Stimulated activated CD4-positive, alpha-beta T cell treated with anti-CD3 and anti-CD28 coated beads, Interleukin-12 subunit alpha, Interleukin-12 subunit beta, amount 100 ng/mL, for 48 hours (primary cell): ENCODE data around the gene BANF1.
"Not testable (repeated sequence)": the region's sequence is repeated elsewhere in the genome, so short reads cannot be mapped to it uniquely, and the experiment has no call there.

Source experiments
- DNase-seq, 3 donors: peaks; one replicate each; pipeline ENCODE4 v3.0.0-alpha.2; 2020; ENCODE audit warnings: low read depth in 2 of 3, low spot score in 1 of 3

Gene BANF1

DNA sequence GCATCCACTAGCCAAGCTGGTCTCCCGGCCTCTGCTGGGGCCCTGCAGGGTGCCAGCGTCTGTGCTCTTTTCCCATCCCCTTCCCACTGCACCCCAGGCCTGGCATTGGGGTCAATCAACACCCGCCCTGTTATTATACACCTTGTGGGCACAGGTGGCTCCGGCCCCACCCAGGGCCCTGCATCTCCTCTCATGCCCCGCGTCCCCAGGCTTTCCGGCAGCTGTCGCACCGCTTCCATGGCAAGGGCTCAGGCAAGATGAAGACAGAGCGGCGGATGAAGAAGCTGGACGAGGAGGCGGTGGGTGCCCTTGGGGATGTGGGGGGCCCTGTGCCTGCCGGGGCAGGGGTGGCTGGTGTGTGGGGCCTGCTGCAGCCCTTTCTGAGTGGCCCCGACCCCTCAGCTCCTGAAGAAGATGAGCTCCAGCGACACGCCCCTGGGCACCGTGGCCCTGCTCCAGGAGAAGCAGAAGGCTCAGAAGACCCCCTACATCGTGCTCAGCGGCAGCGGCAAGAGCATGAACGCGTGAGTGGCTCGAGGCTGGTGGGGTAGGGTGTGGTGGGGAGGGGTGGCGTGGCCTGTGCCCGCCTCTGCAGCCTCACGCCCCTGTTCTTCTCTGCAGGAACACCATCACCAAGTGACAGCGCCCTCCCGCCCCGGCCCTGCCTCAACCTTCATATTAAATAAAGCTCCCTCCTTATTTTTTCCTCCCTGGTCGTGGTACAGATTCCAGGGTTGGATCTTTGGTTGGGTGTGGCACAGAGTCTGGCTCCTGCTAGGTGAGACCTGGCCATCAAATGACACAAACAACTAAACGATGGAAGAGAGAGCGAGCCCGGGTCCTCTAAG lies 23.7 kb upstream of the BANF1 start:
- no peak for DNase-seq

- DNase-seq = no peak
Observed at GRCh38 chr11:65979261-65979759, 23.0 kb upstream of the BANF1 start.

GRCh38 chr11:65981101-65981740 lies 21.1 kb upstream of the BANF1 start:
- no peak for DNase-seq

- no peak for DNase-seq
Observed at GRCh38 chr11:65981972-65982823, 20.1 kb upstream of the BANF1 start.

DNA sequence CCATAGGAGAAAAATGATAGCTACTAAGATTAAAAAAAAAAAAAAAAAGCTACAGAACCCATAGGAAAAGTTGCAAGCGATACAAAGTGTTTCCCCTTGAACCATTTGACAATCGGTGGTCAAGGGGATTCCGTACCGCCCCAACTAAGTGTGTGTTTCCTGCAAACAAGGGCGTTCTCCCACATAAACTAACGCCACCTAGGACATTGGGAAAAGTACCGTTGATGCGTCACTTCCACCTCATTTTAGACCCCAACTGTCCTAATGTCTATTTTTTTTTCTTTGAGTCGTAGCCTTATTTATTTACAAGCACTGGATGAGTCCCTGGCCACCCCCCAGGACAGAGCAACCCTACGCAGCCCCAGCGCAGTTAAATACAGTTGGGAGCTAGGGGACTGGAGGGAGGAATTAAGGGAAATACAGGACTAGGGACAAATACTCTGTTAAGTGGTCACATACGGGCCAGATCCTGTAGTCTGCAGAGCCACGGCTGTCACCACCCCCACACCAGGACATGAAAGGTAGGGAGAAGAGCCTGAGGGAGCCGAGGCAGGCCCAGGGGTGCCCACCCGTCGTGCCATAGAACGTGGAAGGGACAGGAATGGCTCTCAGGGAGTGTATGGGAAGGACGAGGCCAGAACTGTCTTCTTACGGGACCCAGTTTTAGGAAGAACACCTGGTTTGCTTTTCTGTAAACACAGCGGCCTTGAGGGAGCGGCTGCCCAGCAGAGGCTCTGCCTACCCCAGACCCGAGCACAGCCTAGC lies 19.3 kb upstream of the BANF1 start:
- DNase-seq = no peak

DNA sequence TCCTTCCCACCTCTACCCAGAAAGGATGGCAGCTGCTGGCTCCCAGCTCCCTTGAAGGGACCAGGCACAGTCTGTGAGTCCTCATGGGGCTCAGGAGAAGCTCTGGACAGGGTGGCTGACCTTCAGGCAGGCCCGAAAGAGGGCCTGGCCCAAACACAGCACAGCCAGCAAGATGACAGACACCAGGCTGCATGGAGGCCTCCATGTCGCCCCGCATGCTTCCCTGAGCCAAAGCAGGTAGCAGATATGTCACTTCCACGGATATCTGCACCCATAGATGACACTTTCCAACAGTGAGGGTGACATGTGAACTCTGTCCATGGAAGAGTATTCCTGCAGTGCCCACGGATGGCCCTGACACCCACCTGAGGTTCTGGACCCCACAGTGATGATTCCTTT lies 18.7 kb upstream of the BANF1 start:
- DNase-seq = no peak

DNA sequence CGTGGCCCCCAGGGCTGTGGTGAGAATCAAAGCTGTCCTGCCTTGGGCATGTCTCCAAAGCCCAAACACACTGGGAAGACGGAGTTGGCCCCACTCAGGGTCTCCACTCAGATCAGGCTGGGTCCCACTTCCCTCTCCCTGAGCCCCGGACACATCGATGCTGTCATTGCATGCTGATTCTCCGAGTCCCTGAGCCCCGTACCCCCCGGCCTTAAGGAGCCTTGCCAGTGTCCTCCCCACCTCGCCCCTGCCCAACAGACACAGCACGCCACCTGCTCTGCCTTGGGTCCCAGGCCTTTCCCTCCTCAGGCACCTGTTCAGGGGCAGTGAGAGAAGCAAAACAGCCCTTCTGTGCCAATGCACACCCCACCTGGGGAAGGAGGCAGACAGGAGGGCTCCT lies 15.0 kb upstream of the BANF1 start:
- no peak for DNase-seq

DNA sequence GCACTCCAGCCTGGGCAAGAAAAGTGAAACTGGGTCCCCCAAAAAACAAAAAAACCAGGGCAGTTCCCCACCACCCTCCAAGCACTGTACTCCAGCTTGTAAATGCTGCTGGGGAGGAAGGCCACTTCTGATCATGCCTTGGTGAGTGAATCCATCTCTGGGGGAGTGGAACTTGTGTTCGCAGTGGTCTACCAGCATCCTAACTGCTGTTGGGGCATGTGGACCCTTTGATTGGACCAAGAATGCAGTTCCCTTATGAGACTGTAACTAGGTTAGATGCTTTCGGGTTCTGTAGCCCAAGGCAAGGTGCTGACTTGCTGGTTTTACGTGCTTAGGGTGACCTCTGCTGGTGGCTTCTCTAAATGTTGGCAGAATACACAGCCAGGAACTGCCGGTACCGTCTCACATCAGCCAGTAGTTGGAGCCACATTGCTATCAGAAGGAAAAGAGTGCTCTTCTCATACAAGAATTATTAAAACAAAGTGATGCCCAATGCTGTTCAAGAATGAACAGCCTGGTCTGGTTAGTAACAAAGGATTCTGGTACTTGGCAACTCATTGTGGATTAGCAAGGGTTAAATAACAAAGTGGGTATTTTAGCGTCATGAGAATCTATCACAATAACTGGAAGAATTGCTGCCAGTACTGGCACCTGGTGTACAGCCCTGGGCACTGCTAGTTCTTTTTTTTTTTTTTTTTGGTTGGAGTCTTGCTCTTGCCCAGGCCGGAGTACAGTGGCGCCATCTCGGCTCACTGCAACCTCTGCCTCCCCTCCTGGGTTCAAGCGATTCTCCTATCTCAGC lies 13.3 kb upstream of the BANF1 start:
- peak; percentile 84 to 95 (median 85) for DNase-seq

- no peak for DNase-seq
Observed at GRCh38 chr11:65992056-65992455, 10.2 kb upstream of the BANF1 start.

DNA sequence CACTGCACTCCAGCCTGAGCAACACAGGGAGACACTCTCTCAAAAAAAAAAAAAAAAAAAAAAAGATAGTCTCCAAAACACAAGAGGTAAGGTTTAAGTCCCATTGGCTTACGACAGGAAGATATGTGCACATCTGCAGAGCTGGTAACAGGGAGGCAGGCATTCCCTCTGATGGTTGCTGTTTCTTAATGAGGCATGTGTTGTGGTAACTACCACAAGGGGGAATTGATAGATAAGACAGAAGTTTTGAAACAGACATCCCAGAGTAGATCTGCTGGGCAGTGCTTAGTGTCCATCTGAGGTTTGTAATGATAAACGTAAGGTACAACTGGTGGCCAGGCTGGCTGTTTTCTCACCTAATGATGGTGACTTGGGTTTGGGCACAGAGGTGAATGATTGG lies 5.0 kb upstream of the BANF1 start:
- no peak for DNase-seq

DNA sequence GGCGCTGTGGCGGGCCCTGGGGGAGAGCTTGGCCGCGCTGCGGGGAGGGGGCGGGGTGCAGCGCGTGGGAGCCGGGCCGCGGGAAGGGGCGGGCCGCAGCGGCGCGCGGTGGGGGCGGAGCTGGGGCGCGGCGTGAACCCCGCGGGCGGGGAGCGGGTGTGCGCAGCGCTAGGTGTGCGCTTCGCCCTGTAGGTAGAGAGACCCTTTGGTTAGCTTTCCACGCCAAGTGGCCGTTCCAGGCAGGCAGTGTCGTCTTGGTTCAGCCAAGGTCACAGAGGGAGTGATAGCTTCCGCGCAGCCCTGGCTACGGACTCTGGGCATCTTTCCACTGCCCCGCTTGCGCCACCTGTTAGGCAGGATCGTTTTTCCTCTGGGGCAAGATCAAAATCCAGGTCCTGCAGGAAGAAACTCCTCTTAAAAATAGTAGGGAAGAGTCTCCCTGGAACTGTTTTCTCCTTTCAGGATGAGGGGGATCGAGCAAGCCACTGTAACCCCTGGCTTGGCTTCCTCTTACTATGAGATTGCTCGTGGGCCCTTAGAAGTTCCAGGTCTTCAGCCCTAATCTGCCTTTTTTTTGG lies 434 bp downstream of the BANF1 start:
- DNase-seq = no peak

DNA sequence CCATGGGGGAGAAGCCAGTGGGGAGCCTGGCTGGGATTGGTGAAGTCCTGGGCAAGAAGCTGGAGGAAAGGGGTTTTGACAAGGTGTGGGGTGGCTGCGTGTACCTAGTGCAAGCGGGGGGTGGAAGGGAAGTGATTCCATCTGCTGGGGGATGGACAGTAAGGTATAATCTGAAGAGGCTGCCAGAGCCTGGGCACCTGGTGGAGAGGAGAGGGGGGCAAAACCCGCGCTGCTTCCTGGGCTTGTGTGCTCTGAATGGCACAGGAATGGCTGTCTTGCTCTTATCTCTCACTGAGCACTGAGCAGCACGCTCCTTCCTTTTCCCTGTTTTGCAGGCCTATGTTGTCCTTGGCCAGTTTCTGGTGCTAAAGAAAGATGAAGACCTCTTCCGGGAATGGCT lies 988 bp downstream of the BANF1 start:
- no peak for DNase-seq

DNA sequence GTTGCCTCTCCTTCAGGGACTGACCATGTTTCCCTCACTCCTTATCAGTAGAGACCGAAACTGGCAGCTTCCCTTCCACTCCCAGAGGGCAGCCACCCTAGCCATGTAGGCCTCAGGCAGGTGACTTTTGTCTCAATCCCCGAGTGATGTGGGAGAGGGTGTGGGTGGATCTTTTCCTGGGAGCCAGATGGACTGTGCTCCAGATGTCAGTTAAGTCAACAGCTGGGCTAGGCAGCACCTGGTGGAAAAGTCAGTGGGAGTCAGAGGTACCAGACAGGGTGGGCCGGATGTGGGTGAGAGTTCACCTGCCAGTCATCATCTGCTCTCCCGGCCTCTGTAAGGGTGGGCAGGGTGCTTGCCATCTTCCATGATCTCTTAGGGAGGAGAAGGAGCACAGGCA lies 1.9 kb downstream of the BANF1 start:
- DNase-seq = no peak

DNA sequence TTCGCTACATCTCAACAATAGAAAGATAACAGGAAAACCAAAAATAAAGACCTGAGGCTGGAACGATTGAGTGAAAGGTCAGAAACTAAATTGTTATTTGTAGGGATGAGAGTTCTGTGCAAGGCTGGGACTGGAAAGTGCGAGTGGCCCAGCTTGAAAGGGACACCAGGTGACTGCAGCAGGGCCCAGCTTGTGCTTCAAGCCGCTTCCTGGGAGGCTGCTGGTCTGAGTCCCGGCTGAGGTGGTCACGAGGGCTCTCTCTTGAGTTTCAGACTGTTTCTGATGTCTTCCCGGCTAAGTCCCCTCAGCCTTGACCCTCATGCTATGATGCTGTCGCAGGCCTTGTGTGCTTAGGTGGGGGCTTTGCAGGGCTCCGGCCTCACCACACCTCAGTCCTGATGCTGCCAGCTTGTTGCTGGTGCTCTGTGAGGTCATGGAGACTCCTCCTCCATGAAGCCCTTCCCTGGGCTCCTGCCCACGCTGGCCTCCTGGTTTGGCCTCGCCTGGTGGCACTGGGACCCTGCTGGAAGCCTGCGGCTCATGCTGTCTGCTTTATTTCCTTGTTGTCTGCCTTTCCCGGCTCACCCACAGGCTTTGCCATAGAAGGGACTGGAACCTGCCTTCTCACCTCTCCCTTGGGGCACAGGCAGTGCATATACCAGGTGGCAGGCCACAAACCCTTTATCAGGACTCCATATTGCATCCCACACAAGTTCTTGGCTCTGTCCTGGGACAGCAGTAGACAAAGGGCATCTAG lies 4.0 kb downstream of the BANF1 start:
- DNase-seq = no peak

- no peak for DNase-seq
Observed at GRCh38 chr11:66006891-66007176, 4.5 kb downstream of the BANF1 start.

DNA sequence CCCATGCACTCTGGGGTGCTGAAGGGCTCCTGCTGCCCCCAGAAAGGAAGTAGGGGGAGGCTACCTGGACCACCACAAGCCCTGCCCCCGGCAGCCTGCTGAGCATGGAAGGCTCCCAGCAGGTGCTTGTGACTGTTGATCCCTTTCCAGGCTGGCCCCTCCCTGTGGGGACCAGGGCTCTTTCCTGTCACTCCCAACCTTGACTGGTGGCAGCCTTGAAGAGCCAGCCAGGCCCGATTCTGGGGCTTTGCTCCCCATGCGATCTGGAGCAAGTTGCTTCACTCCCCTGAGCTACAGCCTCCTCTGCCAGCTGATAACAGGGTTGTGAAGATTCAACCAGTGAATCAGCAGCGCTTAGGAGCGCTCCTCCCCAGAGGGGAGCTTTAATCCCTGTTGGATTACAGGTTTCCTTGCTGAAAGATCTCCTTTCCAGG lies 4.9 kb downstream of the BANF1 start:
- no peak for DNase-seq

GRCh38 chr11:66008095-66008467 lies 5.8 kb downstream of the BANF1 start:
- DNase-seq = no peak

DNA sequence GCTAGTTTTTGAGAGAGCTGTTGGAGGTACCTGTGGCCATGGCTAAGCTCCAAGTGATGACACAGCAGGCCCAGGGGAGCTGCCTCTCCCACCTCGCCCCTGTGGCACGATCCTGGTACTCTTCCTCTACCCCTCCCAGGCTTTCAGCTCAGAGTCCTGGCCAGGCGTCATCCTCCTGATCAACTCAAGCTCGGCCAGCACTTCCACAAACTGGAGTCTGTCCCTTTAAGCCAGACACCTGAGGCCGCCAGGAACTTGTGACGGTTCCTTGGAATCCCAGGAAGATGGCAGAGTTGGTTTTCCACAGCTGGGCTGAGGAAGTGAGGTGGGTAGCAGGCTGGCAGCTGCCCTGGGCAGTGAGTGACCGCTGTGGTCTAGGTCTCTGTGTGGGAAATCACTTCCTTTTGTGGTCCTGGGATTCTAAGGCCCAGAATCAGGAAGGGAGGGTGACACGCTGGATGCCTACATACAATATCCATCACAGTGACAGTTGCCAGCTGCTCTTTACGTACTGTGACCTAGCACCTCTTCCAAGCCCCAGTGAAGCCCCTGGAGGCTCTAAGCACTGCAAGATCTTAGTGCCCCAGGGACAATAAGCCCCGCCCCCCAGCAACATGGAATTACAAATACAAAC lies 6.3 kb downstream of the BANF1 start:
- no peak for DNase-seq

DNA sequence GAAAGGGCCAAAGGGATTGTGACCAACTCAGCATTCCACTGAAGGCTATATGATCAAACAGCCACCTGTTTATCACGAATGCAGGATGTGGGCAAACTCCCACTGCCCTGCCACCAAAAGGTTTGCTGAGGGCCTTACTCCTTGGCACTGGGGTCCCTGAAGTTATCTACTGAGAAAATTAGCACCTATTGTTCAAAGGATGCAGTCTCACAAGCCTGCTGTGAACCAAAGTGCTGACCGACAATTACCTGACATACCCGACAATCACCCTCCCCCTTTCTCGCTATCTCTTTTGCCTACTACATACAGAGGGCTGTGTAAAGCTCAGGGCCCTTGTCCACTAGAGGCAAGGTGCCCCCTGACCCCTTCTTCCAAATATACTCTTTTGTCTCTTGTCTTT lies 7.7 kb downstream of the BANF1 start:
- DNase-seq = not testable (repeated sequence)
